H1 (cell line): ENCODE results near the gene F7. TPM values are rescaled to one million over a fixed set of nuclear protein-coding genes. Genes with fewer than 3 reads are reported as not detected.

Source experiments
- BRCA1 ChIP-seq: IDR thresholded peaks from 2 replicates; pipeline ENCODE4 v1.6.1; 2012; ENCODE audit warnings: low read depth, low read length, improper control_type of control experiment
- RBBP5 ChIP-seq: IDR thresholded peaks from 2 replicates; pipeline ENCODE4 v1.7.1; 2012; ENCODE audit warnings: low read depth, mild to moderate bottlenecking, inconsistent platforms, low read length, moderate library complexity, borderline replicate concordance
- polyA plus RNA-seq, 7 experiments: library from polyadenylated mRNA; depleted of rRNA in 3 of 7; stranded (reverse) in 5 of 7; unstranded in 2 of 7; fragments of >200 nt in 5 of 7; fragments of 200-250 nt in 2 of 7; gene quantifications; 1 replicate in 5 of 7; 2 replicates in 1 of 7; 4 replicates in 1 of 7; pipeline versions ENCODE4 v1.2.1 to v1.2.3, GENCODE V29; 2011 to 2013; ENCODE audit warnings: missing spikeins in 2 of 7, mixed read lengths in 2 of 7
- total RNA-seq: library from RNA; stranded (reverse); fragmentation: NEBNext Ultra II Directional; extraction: Animal tissue kit (Norgen Biotek cat#: 25700); gene quantifications from 2 replicates; pipeline ENCODE4 v1.2.1, GENCODE V29; 2021
- TF ChIP-seq, protein P1 (sequence below): IDR thresholded peaks from 2 replicates; pipeline ENCODE4 v1.6.1; 2011; ENCODE audit warnings: low read depth, mild to moderate bottlenecking, low read length; ENCODE audit not compliant: insufficient read depth

The F7 gene
- total and polyA plus RNA-seq, 2 of the 8 experiments (the other 6 are each of a cell fraction or from before 2014, with no cell fraction given), result 0.43 to 0.98 TPM

DNA sequence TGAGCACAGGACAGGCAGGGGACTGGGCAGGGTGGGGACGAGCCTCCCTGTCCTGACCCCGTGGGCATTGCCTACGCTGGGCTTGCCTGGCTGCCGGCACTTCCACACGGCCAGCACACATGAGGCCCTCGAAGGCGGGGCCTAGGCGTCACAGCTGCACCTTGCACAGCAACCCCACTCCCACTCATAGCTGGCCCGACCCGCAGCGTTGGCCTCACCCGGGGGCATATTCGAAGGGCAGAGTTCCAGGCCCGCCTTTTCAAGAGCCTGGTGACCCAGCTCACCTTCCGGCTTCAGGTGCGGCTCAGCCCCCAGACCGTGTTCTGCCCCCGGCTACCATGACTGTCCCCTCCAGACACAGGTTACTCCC, 36.0 kb downstream of the F7 start (continued):
- TF ChIP-seq, protein P1, sequence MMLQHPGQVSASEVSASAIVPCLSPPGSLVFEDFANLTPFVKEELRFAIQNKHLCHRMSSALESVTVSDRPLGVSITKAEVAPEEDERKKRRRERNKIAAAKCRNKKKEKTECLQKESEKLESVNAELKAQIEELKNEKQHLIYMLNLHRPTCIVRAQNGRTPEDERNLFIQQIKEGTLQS, result no peak
- TF ChIP-seq RBBP5, result no peak
- TF ChIP-seq BRCA1, result no peak
